Stomach (tissue), 4 donors: ENCODE data around the gene NUBPL.

ENCODE experiments used
- EP300 ChIP-seq: sonication (generic); formaldehyde crosslinking; IDR thresholded peaks from one replicate; pipeline ENCODE4 v1.6.1; 2017; ENCODE audit warnings: antibody characterized with exemption
- TF ChIP-seq, protein P1 (sequence below), 7 experiments: fragments of 450-650 bp in 4 of 7; fragments of 200-600 bp in 3 of 7; sonication (generic) in 3 of 7; IDR thresholded peaks; one replicate each; pipeline ENCODE4 v1.5.1; 2016 to 2019; ENCODE audit warnings: antibody characterized with exemption in 7 of 7, control low read depth in 2 of 7, mild to moderate bottlenecking in 1 of 7

DNA sequence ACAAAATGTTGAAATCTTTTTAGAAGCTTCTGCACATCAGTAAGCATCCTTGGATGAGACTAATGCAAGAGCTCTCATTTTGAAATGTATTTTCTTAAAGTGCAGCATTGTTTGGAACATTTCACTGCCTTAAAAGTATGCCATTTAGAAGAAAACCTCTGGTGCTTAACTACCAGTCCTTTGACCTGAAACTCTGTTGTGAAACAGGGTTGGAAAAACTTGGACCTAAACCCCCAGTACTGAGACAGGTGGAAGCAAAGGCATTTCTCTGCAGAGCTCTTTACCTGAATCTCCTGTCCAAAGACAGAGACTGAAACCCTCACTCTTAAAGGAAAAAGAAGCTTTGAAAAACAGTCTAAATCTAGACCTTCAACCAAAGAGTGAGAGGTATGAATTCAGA is 207.2 kb downstream of the NUBPL start:
- TF ChIP-seq, protein P1, sequence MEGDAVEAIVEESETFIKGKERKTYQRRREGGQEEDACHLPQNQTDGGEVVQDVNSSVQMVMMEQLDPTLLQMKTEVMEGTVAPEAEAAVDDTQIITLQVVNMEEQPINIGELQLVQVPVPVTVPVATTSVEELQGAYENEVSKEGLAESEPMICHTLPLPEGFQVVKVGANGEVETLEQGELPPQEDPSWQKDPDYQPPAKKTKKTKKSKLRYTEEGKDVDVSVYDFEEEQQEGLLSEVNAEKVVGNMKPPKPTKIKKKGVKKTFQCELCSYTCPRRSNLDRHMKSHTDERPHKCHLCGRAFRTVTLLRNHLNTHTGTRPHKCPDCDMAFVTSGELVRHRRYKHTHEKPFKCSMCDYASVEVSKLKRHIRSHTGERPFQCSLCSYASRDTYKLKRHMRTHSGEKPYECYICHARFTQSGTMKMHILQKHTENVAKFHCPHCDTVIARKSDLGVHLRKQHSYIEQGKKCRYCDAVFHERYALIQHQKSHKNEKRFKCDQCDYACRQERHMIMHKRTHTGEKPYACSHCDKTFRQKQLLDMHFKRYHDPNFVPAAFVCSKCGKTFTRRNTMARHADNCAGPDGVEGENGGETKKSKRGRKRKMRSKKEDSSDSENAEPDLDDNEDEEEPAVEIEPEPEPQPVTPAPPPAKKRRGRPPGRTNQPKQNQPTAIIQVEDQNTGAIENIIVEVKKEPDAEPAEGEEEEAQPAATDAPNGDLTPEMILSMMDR (IDR thresholded peaks at IDR 0.05), result no peak
- TF ChIP-seq EP300, result no peak
